Astrocyte (in vitro differentiated cells and primary cell): Measurements from ENCODE around the gene ELF3. TPM values are rescaled to one million over a fixed set of nuclear protein-coding genes. Genes with fewer than 3 reads are reported as not detected.

ENCODE experiments used
- DNase-seq: peaks from one replicate; pipeline ENCODE4 v3.0.0-alpha.2; 2010; ENCODE audit warnings: low read depth
- FAIRE-seq: peaks from 2 replicates; lab custom pipeline; 2011; peaks lifted over from hg19 to GRCh38; lab: Jason Lieb, UNC
- H2AFZ ChIP-seq: 2 replicates; pipeline ENCODE4 v1.6.0; 2012; ENCODE audit warnings: low read depth, low read length, inconsistent platforms
- H3K27ac ChIP-seq: 2 replicates; pipeline ENCODE4 v1.5.1; 2011; ENCODE audit warnings: low read depth, low read length, inconsistent platforms
- H3K27me3 ChIP-seq: 2 replicates; pipeline ENCODE4 v1.6.0; 2011; ENCODE audit warnings: low read length, inconsistent platforms; ENCODE audit not compliant: insufficient read depth
- H3K36me3 ChIP-seq: 2 replicates; pipeline ENCODE4 v1.5.1; 2011; ENCODE audit warnings: low read length, inconsistent platforms; ENCODE audit not compliant: insufficient read depth
- H3K4me1 ChIP-seq: 2 replicates; pipeline ENCODE4 v1.5.1; 2011; ENCODE audit warnings: low read length, inconsistent platforms; ENCODE audit not compliant: insufficient read depth
- H3K4me2 ChIP-seq: 2 replicates; pipeline ENCODE4 v1.6.0; 2012; ENCODE audit warnings: low read length, inconsistent platforms
- H3K4me3 ChIP-seq: 2 replicates; pipeline ENCODE4 v1.5.1; 2011; ENCODE audit warnings: low read depth, mild to moderate bottlenecking, low read length, inconsistent platforms; ENCODE audit not compliant: insufficient read depth
- H3K79me2 ChIP-seq: 2 replicates; pipeline ENCODE4 v1.6.0; 2012; ENCODE audit warnings: mild to moderate bottlenecking, low read length, inconsistent platforms; ENCODE audit not compliant: insufficient read depth
- H3K9ac ChIP-seq: 2 replicates; pipeline ENCODE4 v1.6.0; 2012; ENCODE audit warnings: mild to moderate bottlenecking, low read length, inconsistent platforms
- H3K9me3 ChIP-seq: 2 replicates; pipeline ENCODE4 v1.5.1; 2012; ENCODE audit warnings: low read depth, mild to moderate bottlenecking, low read length, inconsistent platforms; ENCODE audit not compliant: insufficient read depth
- H4K20me1 ChIP-seq: 2 replicates; pipeline ENCODE4 v1.6.0; 2012; ENCODE audit warnings: low read length, inconsistent platforms; ENCODE audit not compliant: insufficient read depth
- H3K27ac Mint-ChIP-seq: one replicate; pipeline ENCODE4 v1.8.0; 2021; ENCODE audit warnings: mild to moderate bottlenecking, mixed read lengths; ENCODE audit not compliant: unreplicated experiment
- H3K27me3 Mint-ChIP-seq: one replicate; pipeline ENCODE4 v1.8.0; 2021; ENCODE audit warnings: low read depth, mixed read lengths; ENCODE audit not compliant: unreplicated experiment
- H3K36me3 Mint-ChIP-seq: one replicate; pipeline ENCODE4 v1.8.0; 2021; ENCODE audit warnings: low read depth, mixed read lengths; ENCODE audit not compliant: unreplicated experiment
- H3K4me1 Mint-ChIP-seq: one replicate; pipeline ENCODE4 v1.8.0; 2021; ENCODE audit warnings: low read depth, mixed read lengths; ENCODE audit not compliant: unreplicated experiment
- H3K4me3 Mint-ChIP-seq: one replicate; pipeline ENCODE4 v1.8.0; 2021; ENCODE audit warnings: mild to moderate bottlenecking, moderate library complexity, mixed read lengths; ENCODE audit not compliant: unreplicated experiment
- H3K9me3 Mint-ChIP-seq: one replicate; pipeline ENCODE4 v1.8.0; 2021; ENCODE audit warnings: mild to moderate bottlenecking, mixed read lengths; ENCODE audit not compliant: unreplicated experiment
- CTCF ChIP-seq: IDR thresholded peaks from 2 replicates; pipeline ENCODE4 v1.5.1; 2011; ENCODE audit warnings: low read depth, mild to moderate bottlenecking, inconsistent platforms, low read length, moderate library complexity; ENCODE audit not compliant: insufficient read depth
- EZH2 ChIP-seq: IDR thresholded peaks from 2 replicates; pipeline ENCODE4 v1.6.1; 2012; ENCODE audit warnings: mild to moderate bottlenecking, low read length, inconsistent platforms; ENCODE audit not compliant: insufficient read depth
- total RNA-seq: library from RNA; stranded (reverse); gene quantifications from 2 replicates; pipeline ENCODE4 v1.2.1, GENCODE V29; 2021

Gene ELF3
- total RNA-seq, 1 donor from 2014 or later, result 2.9 TPM

- Mint-ChIP-seq H3K4me1 (peaks cover 9% of the 10 kb centered on the region), H3K4me3 (no peak overlapping the region), H3K27ac (no peak overlapping the region), H3K36me3 (peaks cover 3% of the 10 kb centered on the region), H3K9me3 (no peaks in the 10 kb centered on the region), H3K27me3 (peaks cover 10% of the 10 kb centered on the region)
- Histone ChIP-seq H3K27me3 (peaks cover 2% of the 10 kb centered on the region), H3K4me2 (no peak overlapping the region), H3K4me1 (no peaks in the 10 kb centered on the region), H3K27ac (no peak overlapping the region), H3K4me3 (no peak overlapping the region), H2AFZ (no peak overlapping the region), H3K9ac (no peak overlapping the region), H4K20me1 (no peaks in the 10 kb centered on the region), H3K79me2 (no peaks in the 10 kb centered on the region), H3K36me3 (no peaks in the 10 kb centered on the region), H3K9me3 (no peaks in the 10 kb centered on the region)
- no peak for FAIRE-seq
- DNase-seq, result no peak
- no peak for TF ChIP-seq CTCF
- TF ChIP-seq EZH2, result no peak
Measured at GRCh38 chr1:202012544-202013478, 2.4 kb downstream of the ELF3 start.

GRCh38 chr1:202013603-202014002, 3.2 kb downstream of the ELF3 start:
- Mint-ChIP-seq H3K4me1 (peaks cover 6% of the 10 kb centered on the region), H3K27me3 (peaks cover 10% of the 10 kb centered on the region), H3K27ac (no peak overlapping the region), H3K4me3 (no peak overlapping the region), H3K9me3 (no peaks in the 10 kb centered on the region), H3K36me3 (peaks cover 3% of the 10 kb centered on the region)
- H3K9ac ChIP-seq, result no peak overlapping the region
- H3K27ac ChIP-seq, result no peak overlapping the region
- H3K4me1 ChIP-seq, result peaks cover 2% of the 10 kb centered on the region
- no peaks in the 10 kb centered on the region for H3K9me3 ChIP-seq
- no peak overlapping the region for H3K4me3 ChIP-seq
- FAIRE-seq (no peak), DNase-seq (no peak)
- no peaks in the 10 kb centered on the region for H4K20me1 ChIP-seq
- H3K36me3 ChIP-seq, result no peaks in the 10 kb centered on the region
- peaks cover 2% of the 10 kb centered on the region for H3K27me3 ChIP-seq
- H2AFZ ChIP-seq, result no peak overlapping the region
- H3K4me2 ChIP-seq, result no peak overlapping the region
- TF ChIP-seq EZH2 (no peak), CTCF (no peak)
- no peaks in the 10 kb centered on the region for H3K79me2 ChIP-seq

GRCh38 chr1:202014060-202014459, 3.7 kb downstream of the ELF3 start:
- H3K36me3 Mint-ChIP-seq, result peaks cover 3% of the 10 kb centered on the region
- Histone ChIP-seq H3K4me3 (no peak overlapping the region), H3K27me3 (peaks cover 2% of the 10 kb centered on the region), H3K9me3 (no peaks in the 10 kb centered on the region), H3K27ac (no peak overlapping the region), H2AFZ (no peak overlapping the region), H3K79me2 (no peaks in the 10 kb centered on the region), H3K9ac (no peak overlapping the region), H3K36me3 (no peaks in the 10 kb centered on the region), H4K20me1 (no peaks in the 10 kb centered on the region), H3K4me1 (peaks cover 6% of the 10 kb centered on the region), H3K4me2 (no peak overlapping the region)
- H3K4me3 Mint-ChIP-seq, result no peak overlapping the region
- H3K27ac Mint-ChIP-seq, result no peak overlapping the region
- DNase-seq, result no peak
- H3K27me3 Mint-ChIP-seq, result peaks cover 10% of the 10 kb centered on the region
- TF ChIP-seq CTCF (no peak), EZH2 (no peak)
- FAIRE-seq, result no peak
- H3K9me3 Mint-ChIP-seq, result no peaks in the 10 kb centered on the region
- peaks cover 11% of the 10 kb centered on the region for H3K4me1 Mint-ChIP-seq
